Measurements from ENCODE around the gene CD22. TPM values are rescaled to one million over a fixed set of nuclear protein-coding genes. Genes with fewer than 3 reads are reported as not detected.

The CD22 gene
- polyA plus RNA-seq (2013, experiment 1 of 2) = 0.21 TPM
- 0.10 TPM for polyA plus RNA-seq (2013, experiment 2 of 2)

DNA sequence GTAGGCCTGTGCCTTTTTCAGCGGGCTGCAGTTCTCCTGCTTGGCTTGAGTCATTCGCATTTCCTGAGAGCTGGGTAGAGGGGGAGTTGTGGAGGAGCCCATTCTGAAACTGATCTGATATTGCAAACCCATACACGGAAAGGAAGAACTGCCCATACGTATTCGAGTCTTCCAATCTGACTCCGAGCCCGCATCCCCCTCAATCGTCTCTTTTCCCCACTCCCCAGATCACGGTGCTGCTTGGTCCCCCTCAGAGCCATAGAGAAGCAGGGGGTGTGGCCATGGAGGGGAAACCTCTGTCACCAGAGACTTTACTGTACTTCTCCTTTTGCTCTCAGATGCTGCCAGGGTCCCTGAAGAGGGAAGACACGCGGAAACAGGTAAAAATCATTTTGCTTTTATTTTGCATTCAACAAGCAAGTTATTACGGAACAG lies at the start of gene CD22:
TSS of gene CD22 (plus strand) at position 337 of the 435 bp plus-strand sequence. CDS start 2,854 bp downstream, outside the sequence.
- Histone ChIP-seq H2BK12ac (ENCODE audit: low read length in 2 of 2) (no peak within 1 kb of the TSS), H3K4me3 (ENCODE audit: insufficient read depth in 1 of 2, low read depth in 1 of 2, low read length in 2 of 2) (no peak within 1 kb of the TSS), H3K14ac (ENCODE audit: low read length in 2 of 2) (no peak within 1 kb of the TSS), H2AFZ (ENCODE audit: low read depth, low read length) (no peak within 1 kb of the TSS), H2BK15ac (ENCODE audit: low read depth, poor library complexity, severe bottlenecking) (no peak within 1 kb of the TSS), H2BK120ac (ENCODE audit: low read depth, low read length) (no peak within 1 kb of the TSS), H3K36me3 (ENCODE audit: control insufficient read depth in 1 of 2, insufficient read depth in 2 of 2, low read depth in 1 of 2, low read length in 2 of 2) (no peaks in the 10 kb centered on the region), H3K23ac (ENCODE audit: low read length in 2 of 2) (no peak within 1 kb of the TSS), H4K91ac (ENCODE audit: low read length) (no peak within 1 kb of the TSS), H3K9ac (ENCODE audit: low read length) (no peak within 1 kb of the TSS), H2BK5ac (ENCODE audit: low read depth, low read length, poor library complexity, severe bottlenecking) (no peak within 1 kb of the TSS), H4K8ac (ENCODE audit: low read length) (no peak within 1 kb of the TSS), H3K4ac (ENCODE audit: low read depth in 1 of 2, low read length in 2 of 2) (no peak within 1 kb of the TSS), H2AK5ac (ENCODE audit: low read length, severe bottlenecking) (no peak within 1 kb of the TSS), H3K4me2 (ENCODE audit: low read length, poor library complexity, severe bottlenecking) (no peak within 1 kb of the TSS), H3K27ac (ENCODE audit: low read length, poor library complexity, severe bottlenecking) (no peak within 1 kb of the TSS), H3K18ac (ENCODE audit: low read depth in 1 of 2, low read length in 2 of 2) (no peak within 1 kb of the TSS), H3K79me1 (replicated peaks; ENCODE audit: low read length, poor library complexity, severe bottlenecking) (no peaks in the 10 kb centered on the region), H3K27me3 (ENCODE audit: control insufficient read depth in 1 of 2, insufficient read depth in 1 of 2, low read length in 2 of 2) (peaks cover 13 to 43% of the 10 kb centered on the region in 2 experiments), H3K9me3 (ENCODE audit: control insufficient read depth, low read length) (no peaks in the 10 kb centered on the region), H3K4me1 (ENCODE audit: control insufficient read depth, insufficient read depth, low read depth, low read length) (no peaks in the 10 kb centered on the region)
- 87% methylated on average over 12 of the region's 12 CpGs for WGBS
- no peak for DNase-seq

- 87% methylated on average over 11 of the region's 11 CpGs for WGBS
- Histone ChIP-seq H3K36me3 (ENCODE audit: control insufficient read depth in 1 of 2, insufficient read depth in 2 of 2, low read depth in 1 of 2, low read length in 2 of 2) (peaks cover 35 to 45% of the 10 kb centered on the region in 2 experiments), H3K9ac (ENCODE audit: low read length) (no peak overlapping the region), H3K4me3 (ENCODE audit: insufficient read depth in 1 of 2, low read depth in 1 of 2, low read length in 2 of 2) (no peak overlapping the region), H3K23ac (ENCODE audit: low read length in 2 of 2) (no peak overlapping the region), H3K18ac (ENCODE audit: low read depth in 1 of 2, low read length in 2 of 2) (no peak overlapping the region), H3K4me2 (ENCODE audit: low read length, poor library complexity, severe bottlenecking) (no peak overlapping the region), H3K14ac (ENCODE audit: low read length in 2 of 2) (no peak overlapping the region), H4K8ac (ENCODE audit: low read length) (no peak overlapping the region), H3K9me3 (ENCODE audit: control insufficient read depth, low read length) (no peaks in the 10 kb centered on the region), H2BK15ac (ENCODE audit: low read depth, poor library complexity, severe bottlenecking) (no peak overlapping the region), H3K27ac (ENCODE audit: low read length, poor library complexity, severe bottlenecking) (no peak overlapping the region), H2AFZ (ENCODE audit: low read depth, low read length) (no peak overlapping the region), H2BK12ac (ENCODE audit: low read length in 2 of 2) (no peak overlapping the region), H2BK5ac (ENCODE audit: low read depth, low read length, poor library complexity, severe bottlenecking) (no peak overlapping the region), H3K27me3 (ENCODE audit: control insufficient read depth in 1 of 2, insufficient read depth in 1 of 2, low read length in 2 of 2) (peaks cover 15 to 25% of the 10 kb centered on the region in 2 experiments), H2AK5ac (ENCODE audit: low read length, severe bottlenecking) (no peak overlapping the region), H3K4me1 (ENCODE audit: control insufficient read depth, insufficient read depth, low read depth, low read length) (peaks cover 2% of the 10 kb centered on the region), H3K79me1 (replicated peaks; ENCODE audit: low read length, poor library complexity, severe bottlenecking) (peaks cover 19% of the 10 kb centered on the region), H3K4ac (ENCODE audit: low read depth in 1 of 2, low read length in 2 of 2) (no peak overlapping the region), H2BK120ac (ENCODE audit: low read depth, low read length) (no peak overlapping the region), H4K91ac (ENCODE audit: low read length) (no peak overlapping the region)
- DNase-seq = no peak
Measured at GRCh38 chr19:35279374-35279773, 49.6 kb upstream of the CD22 start.

- no peak overlapping the region for H3K23ac ChIP-seq (ENCODE audit: low read length in 2 of 2)
- no peak overlapping the region for H3K27ac ChIP-seq (ENCODE audit: low read length, poor library complexity, severe bottlenecking)
- no peak overlapping the region for H2AK5ac ChIP-seq (ENCODE audit: low read length, severe bottlenecking)
- WGBS = 84% methylated on average over 12 of the region's 12 CpGs
- no peak overlapping the region for H3K4me3 ChIP-seq (ENCODE audit: insufficient read depth in 1 of 2, low read depth in 1 of 2, low read length in 2 of 2)
- no peak overlapping the region for H2BK15ac ChIP-seq (ENCODE audit: low read depth, poor library complexity, severe bottlenecking)
- no peak overlapping the region for H4K8ac ChIP-seq (ENCODE audit: low read length)
- no peak overlapping the region for H3K14ac ChIP-seq (ENCODE audit: low read length in 2 of 2)
- H3K79me1 ChIP-seq (replicated peaks; ENCODE audit: low read length, poor library complexity, severe bottlenecking) = peaks cover 15% of the 10 kb centered on the region
- H3K9me3 ChIP-seq (ENCODE audit: control insufficient read depth, low read length) = no peaks in the 10 kb centered on the region
- no peak overlapping the region for H2BK120ac ChIP-seq (ENCODE audit: low read depth, low read length)
- H2BK12ac ChIP-seq (ENCODE audit: low read length in 2 of 2) = no peak overlapping the region
- H2AFZ ChIP-seq (ENCODE audit: low read depth, low read length) = no peak overlapping the region
- H3K9ac ChIP-seq (ENCODE audit: low read length) = no peak overlapping the region
- H3K36me3 ChIP-seq (ENCODE audit: control insufficient read depth in 1 of 2, insufficient read depth in 2 of 2, low read depth in 1 of 2, low read length in 2 of 2) = peaks cover 29 to 41% of the 10 kb centered on the region in 2 experiments
- no peak overlapping the region for H3K4ac ChIP-seq (ENCODE audit: low read depth in 1 of 2, low read length in 2 of 2)
- H3K4me2 ChIP-seq (ENCODE audit: low read length, poor library complexity, severe bottlenecking) = no peak overlapping the region
- no peak overlapping the region for H3K18ac ChIP-seq (ENCODE audit: low read depth in 1 of 2, low read length in 2 of 2)
- peaks cover 21 to 31% of the 10 kb centered on the region in 2 experiments for H3K27me3 ChIP-seq (ENCODE audit: control insufficient read depth in 1 of 2, insufficient read depth in 1 of 2, low read length in 2 of 2)
- H2BK5ac ChIP-seq (ENCODE audit: low read depth, low read length, poor library complexity, severe bottlenecking) = no peak overlapping the region
- no peak for DNase-seq
- peaks cover 2% of the 10 kb centered on the region for H3K4me1 ChIP-seq (ENCODE audit: control insufficient read depth, insufficient read depth, low read depth, low read length)
- H4K91ac ChIP-seq (ENCODE audit: low read length) = peak overlapping the region; percentile 36
Measured at GRCh38 chr19:35279985-35280821, 48.8 kb upstream of the CD22 start.

DNA sequence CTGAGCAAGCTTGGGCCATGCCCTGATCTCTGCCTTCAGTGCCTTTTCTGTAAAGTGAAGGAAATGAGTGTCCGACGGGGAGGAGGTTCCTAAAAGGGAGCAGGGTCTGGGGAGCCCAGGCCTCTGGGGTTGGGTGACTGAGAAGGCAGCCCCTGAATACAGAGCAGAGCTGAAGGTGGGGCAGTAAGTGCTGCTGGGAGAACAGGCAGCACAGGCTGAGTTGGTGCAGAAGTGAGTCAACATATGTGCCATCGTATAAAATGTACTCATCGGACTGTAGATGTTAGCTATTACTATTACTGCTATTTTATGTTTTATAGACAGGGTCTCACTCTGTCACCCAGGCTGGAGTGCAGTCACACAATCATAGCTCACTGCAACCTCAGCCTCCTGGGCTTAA lies 47.7 kb upstream of the CD22 start:
- Histone ChIP-seq H3K18ac (ENCODE audit: low read depth in 1 of 2, low read length in 2 of 2) (no peak overlapping the region), H2AFZ (ENCODE audit: low read depth, low read length) (no peak overlapping the region), H3K4me2 (ENCODE audit: low read length, poor library complexity, severe bottlenecking) (no peak overlapping the region), H4K91ac (ENCODE audit: low read length) (no peak overlapping the region), H2BK15ac (ENCODE audit: low read depth, poor library complexity, severe bottlenecking) (no peak overlapping the region), H3K23ac (ENCODE audit: low read length in 2 of 2) (no peak overlapping the region), H3K79me1 (replicated peaks; ENCODE audit: low read length, poor library complexity, severe bottlenecking) (peaks cover 15% of the 10 kb centered on the region), H4K8ac (ENCODE audit: low read length) (no peak overlapping the region), H3K4me3 (ENCODE audit: insufficient read depth in 1 of 2, low read depth in 1 of 2, low read length in 2 of 2) (no peak overlapping the region), H3K9ac (ENCODE audit: low read length) (no peak overlapping the region), H2AK5ac (ENCODE audit: low read length, severe bottlenecking) (no peak overlapping the region), H3K14ac (ENCODE audit: low read length in 2 of 2) (no peak overlapping the region), H2BK12ac (ENCODE audit: low read length in 2 of 2) (no peak overlapping the region), H3K36me3 (ENCODE audit: control insufficient read depth in 1 of 2, insufficient read depth in 2 of 2, low read depth in 1 of 2, low read length in 2 of 2) (peaks cover 21 to 39% of the 10 kb centered on the region in 2 experiments), H3K4ac (ENCODE audit: low read depth in 1 of 2, low read length in 2 of 2) (no peak overlapping the region), H3K9me3 (ENCODE audit: control insufficient read depth, low read length) (no peaks in the 10 kb centered on the region), H2BK5ac (ENCODE audit: low read depth, low read length, poor library complexity, severe bottlenecking) (no peak overlapping the region), H2BK120ac (ENCODE audit: low read depth, low read length) (no peak overlapping the region), H3K4me1 (ENCODE audit: control insufficient read depth, insufficient read depth, low read depth, low read length) (peaks cover 2% of the 10 kb centered on the region), H3K27me3 (ENCODE audit: control insufficient read depth in 1 of 2, insufficient read depth in 1 of 2, low read length in 2 of 2) (peaks cover 22 to 31% of the 10 kb centered on the region in 2 experiments), H3K27ac (ENCODE audit: low read length, poor library complexity, severe bottlenecking) (no peak overlapping the region)
- WGBS = 84% methylated on average over 2 of the region's 4 CpGs
- no peak for DNase-seq
